Astrocyte (in vitro differentiated cells and primary cell): ENCODE results near the gene BIRC7. TPM values are rescaled to one million over a fixed set of nuclear protein-coding genes. Genes with fewer than 3 reads are reported as not detected.

Experiments used
- DNase-seq: peaks from one replicate; pipeline ENCODE4 v3.0.0-alpha.2; 2010; ENCODE audit warnings: low read depth
- FAIRE-seq: peaks from 2 replicates; lab custom pipeline; 2011; peaks lifted over from hg19 to GRCh38; lab: Jason Lieb, UNC
- H2AFZ ChIP-seq: 2 replicates; pipeline ENCODE4 v1.6.0; 2012; ENCODE audit warnings: low read depth, low read length, inconsistent platforms
- H3K27ac ChIP-seq: 2 replicates; pipeline ENCODE4 v1.5.1; 2011; ENCODE audit warnings: low read depth, low read length, inconsistent platforms
- H3K27me3 ChIP-seq: 2 replicates; pipeline ENCODE4 v1.6.0; 2011; ENCODE audit warnings: low read length, inconsistent platforms; ENCODE audit not compliant: insufficient read depth
- H3K36me3 ChIP-seq: 2 replicates; pipeline ENCODE4 v1.5.1; 2011; ENCODE audit warnings: low read length, inconsistent platforms; ENCODE audit not compliant: insufficient read depth
- H3K4me1 ChIP-seq: 2 replicates; pipeline ENCODE4 v1.5.1; 2011; ENCODE audit warnings: low read length, inconsistent platforms; ENCODE audit not compliant: insufficient read depth
- H3K4me2 ChIP-seq: 2 replicates; pipeline ENCODE4 v1.6.0; 2012; ENCODE audit warnings: low read length, inconsistent platforms
- H3K4me3 ChIP-seq: 2 replicates; pipeline ENCODE4 v1.5.1; 2011; ENCODE audit warnings: low read depth, mild to moderate bottlenecking, low read length, inconsistent platforms; ENCODE audit not compliant: insufficient read depth
- H3K79me2 ChIP-seq: 2 replicates; pipeline ENCODE4 v1.6.0; 2012; ENCODE audit warnings: mild to moderate bottlenecking, low read length, inconsistent platforms; ENCODE audit not compliant: insufficient read depth
- H3K9ac ChIP-seq: 2 replicates; pipeline ENCODE4 v1.6.0; 2012; ENCODE audit warnings: mild to moderate bottlenecking, low read length, inconsistent platforms
- H3K9me3 ChIP-seq: 2 replicates; pipeline ENCODE4 v1.5.1; 2012; ENCODE audit warnings: low read depth, mild to moderate bottlenecking, low read length, inconsistent platforms; ENCODE audit not compliant: insufficient read depth
- H4K20me1 ChIP-seq: 2 replicates; pipeline ENCODE4 v1.6.0; 2012; ENCODE audit warnings: low read length, inconsistent platforms; ENCODE audit not compliant: insufficient read depth
- H3K27ac Mint-ChIP-seq: one replicate; pipeline ENCODE4 v1.8.0; 2021; ENCODE audit warnings: mild to moderate bottlenecking, mixed read lengths; ENCODE audit not compliant: unreplicated experiment
- H3K27me3 Mint-ChIP-seq: one replicate; pipeline ENCODE4 v1.8.0; 2021; ENCODE audit warnings: low read depth, mixed read lengths; ENCODE audit not compliant: unreplicated experiment
- H3K36me3 Mint-ChIP-seq: one replicate; pipeline ENCODE4 v1.8.0; 2021; ENCODE audit warnings: low read depth, mixed read lengths; ENCODE audit not compliant: unreplicated experiment
- H3K4me1 Mint-ChIP-seq: one replicate; pipeline ENCODE4 v1.8.0; 2021; ENCODE audit warnings: low read depth, mixed read lengths; ENCODE audit not compliant: unreplicated experiment
- H3K4me3 Mint-ChIP-seq: one replicate; pipeline ENCODE4 v1.8.0; 2021; ENCODE audit warnings: mild to moderate bottlenecking, moderate library complexity, mixed read lengths; ENCODE audit not compliant: unreplicated experiment
- H3K9me3 Mint-ChIP-seq: one replicate; pipeline ENCODE4 v1.8.0; 2021; ENCODE audit warnings: mild to moderate bottlenecking, mixed read lengths; ENCODE audit not compliant: unreplicated experiment
- CTCF ChIP-seq: IDR thresholded peaks from 2 replicates; pipeline ENCODE4 v1.5.1; 2011; ENCODE audit warnings: low read depth, mild to moderate bottlenecking, inconsistent platforms, low read length, moderate library complexity; ENCODE audit not compliant: insufficient read depth
- EZH2 ChIP-seq: IDR thresholded peaks from 2 replicates; pipeline ENCODE4 v1.6.1; 2012; ENCODE audit warnings: mild to moderate bottlenecking, low read length, inconsistent platforms; ENCODE audit not compliant: insufficient read depth
- total RNA-seq: library from RNA; stranded (reverse); gene quantifications from 2 replicates; pipeline ENCODE4 v1.2.1, GENCODE V29; 2021

BIRC7 gene
- total RNA-seq, 1 donor from 2014 or later = 3.3 TPM

GRCh38 chr20:63226042-63226943 is 9.4 kb upstream of the BIRC7 start:
- FAIRE-seq (no peak), DNase-seq (no peak)
- H3K4me3 Mint-ChIP-seq = no peak overlapping the region
- H3K27me3 Mint-ChIP-seq = peaks cover under 1% of the 10 kb centered on the region
- TF ChIP-seq CTCF (no peak), EZH2 (no peak)
- Histone ChIP-seq H3K79me2 (no peaks in the 10 kb centered on the region), H4K20me1 (peaks cover 4% of the 10 kb centered on the region), H3K4me3 (no peak overlapping the region), H3K27me3 (no peaks in the 10 kb centered on the region), H3K9ac (no peak overlapping the region), H3K4me2 (no peak overlapping the region), H3K9me3 (no peaks in the 10 kb centered on the region), H2AFZ (no peak overlapping the region), H3K27ac (no peak overlapping the region), H3K4me1 (peaks cover 39% of the 10 kb centered on the region), H3K36me3 (no peaks in the 10 kb centered on the region)
- H3K9me3 Mint-ChIP-seq = no peaks in the 10 kb centered on the region
- H3K36me3 Mint-ChIP-seq = no peaks in the 10 kb centered on the region
- peaks cover 39% of the 10 kb centered on the region for H3K4me1 Mint-ChIP-seq
- H3K27ac Mint-ChIP-seq = peak overlapping the region; percentile 72

GRCh38 chr20:63227260-63227659 is 8.4 kb upstream of the BIRC7 start:
- peaks cover 49% of the 10 kb centered on the region for H3K4me1 Mint-ChIP-seq
- no peaks in the 10 kb centered on the region for H3K9me3 ChIP-seq
- H3K27me3 ChIP-seq = no peaks in the 10 kb centered on the region
- H3K4me3 Mint-ChIP-seq = peak overlapping the region; percentile 6
- no peaks in the 10 kb centered on the region for H3K27me3 Mint-ChIP-seq
- H3K4me3 ChIP-seq = no peak overlapping the region
- H3K27ac Mint-ChIP-seq = peak overlapping the region; percentile 72
- no peaks in the 10 kb centered on the region for H3K36me3 Mint-ChIP-seq
- no peak overlapping the region for H2AFZ ChIP-seq
- H3K27ac ChIP-seq = no peak overlapping the region
- TF ChIP-seq EZH2 (no peak), CTCF (no peak)
- H3K36me3 ChIP-seq = no peaks in the 10 kb centered on the region
- DNase-seq (no peak), FAIRE-seq (no peak)
- no peaks in the 10 kb centered on the region for H3K79me2 ChIP-seq
- H3K9me3 Mint-ChIP-seq = no peaks in the 10 kb centered on the region
- H3K9ac ChIP-seq = no peak overlapping the region
- no peak overlapping the region for H3K4me2 ChIP-seq
- peaks cover 48% of the 10 kb centered on the region for H3K4me1 ChIP-seq
- peaks cover 4% of the 10 kb centered on the region for H4K20me1 ChIP-seq

GRCh38 chr20:63228806-63229205 is 6.9 kb upstream of the BIRC7 start:
- Histone ChIP-seq H3K9ac (no peak overlapping the region), H3K27ac (no peak overlapping the region), H3K79me2 (no peaks in the 10 kb centered on the region), H4K20me1 (peaks cover 3% of the 10 kb centered on the region), H3K4me3 (no peak overlapping the region), H3K4me1 (peaks cover 55% of the 10 kb centered on the region), H2AFZ (no peak overlapping the region), H3K27me3 (no peaks in the 10 kb centered on the region), H3K36me3 (no peaks in the 10 kb centered on the region), H3K4me2 (no peak overlapping the region), H3K9me3 (no peaks in the 10 kb centered on the region)
- TF ChIP-seq CTCF (no peak), EZH2 (no peak)
- DNase-seq = no peak
- no peaks in the 10 kb centered on the region for H3K27me3 Mint-ChIP-seq
- H3K4me3 Mint-ChIP-seq = no peak overlapping the region
- no peaks in the 10 kb centered on the region for H3K9me3 Mint-ChIP-seq
- no peaks in the 10 kb centered on the region for H3K36me3 Mint-ChIP-seq
- peaks cover 55% of the 10 kb centered on the region for H3K4me1 Mint-ChIP-seq
- H3K27ac Mint-ChIP-seq = peak overlapping the region; percentile 72
- FAIRE-seq = no peak
